ENCODE results near the gene CST8. TPM values are rescaled to one million over a fixed set of nuclear protein-coding genes. Genes with fewer than 3 reads are reported as not detected.

CST8 gene
- not detected in 2 replicates for total RNA-seq

GRCh38 chr20:23490817-23491216, at the start of gene CST8:
Gene CST8 (plus strand): TSS chr20:23491117. CDS start chr20:23491668, 551 bp downstream.

GRCh38 chr20:23452776-23453175, 38.1 kb upstream of the CST8 start, which contains the start of gene CST11:
Gene CST11 (minus strand): TSS chr20:23452876. CDS start chr20:23452811, 65 bp downstream.

Other genes starting within 250 kb of the CST8 start
- gene NXT1, start 140.3 kb upstream of the CST8 start, total RNA-seq = 12.7 and 15.2 TPM in 2 replicates
- gene GZF1, start 128.9 kb upstream of the CST8 start, total RNA-seq = 27.3 and 28.8 TPM in 2 replicates
- gene NAPB, start 69.6 kb upstream of the CST8 start, total RNA-seq = 7.3 TPM in 2 replicates
- not detected in 2 replicates for gene CSTL1, start 51.4 kb upstream of the CST8 start, total RNA-seq
- gene CST11, start 38.2 kb upstream of the CST8 start, total RNA-seq = 0.28 TPM in 1 of 2 replicates, not detected in the other
- not detected in 2 replicates for gene CST9L, start 77.4 kb downstream of the CST8 start, total RNA-seq
- not detected in 2 replicates for gene CST9, start 114.8 kb downstream of the CST8 start, total RNA-seq
- 114 and 136 TPM in 2 replicates for gene CST3, start 146.8 kb downstream of the CST8 start, total RNA-seq
- gene CST4, start 197.9 kb downstream of the CST8 start, total RNA-seq = 0.43 TPM in 1 of 2 replicates, not detected in the other

All from smooth muscle cell of bladder (primary cell).